ENCODE measurements around the gene DBN1.

The DBN1 gene

GRCh38 chr5:177455661-177456590, 17.5 kb downstream of the DBN1 start:
- no peak for FAIRE-seq

- no peak for FAIRE-seq
Measured at GRCh38 chr5:177455036-177455660, 18.3 kb downstream of the DBN1 start.

GRCh38 chr5:177454397-177455035, 18.9 kb downstream of the DBN1 start:
- no peak for FAIRE-seq

- no peak for FAIRE-seq
Measured at GRCh38 chr5:177453852-177454396, 19.5 kb downstream of the DBN1 start.

GRCh38 chr5:177452688-177453638, 20.5 kb downstream of the DBN1 start:
- no peak for FAIRE-seq

GRCh38 chr5:177450667-177451424, 22.6 kb downstream of the DBN1 start:
- no peak for FAIRE-seq

GRCh38 chr5:177449140-177450061, 24.0 kb downstream of the DBN1 start:
- FAIRE-seq = no peak

GRCh38 chr5:177448244-177448950, 25.0 kb downstream of the DBN1 start:
- no peak for FAIRE-seq

- FAIRE-seq = no peak
Measured at GRCh38 chr5:177447611-177448243, 25.7 kb downstream of the DBN1 start.

GRCh38 chr5:177447066-177447610, 26.3 kb downstream of the DBN1 start:
- no peak for FAIRE-seq

GRCh38 chr5:177446200-177447065, 27.0 kb downstream of the DBN1 start, which contains the start of gene PRR7:
Gene PRR7 (plus strand): TSS chr5:177446814. CDS start chr5:177455068, 8,254 bp downstream.
- FAIRE-seq = no peak

- no peak for FAIRE-seq
Measured at GRCh38 chr5:177445917-177446199, 27.6 kb downstream of the DBN1 start.

GRCh38 chr5:177445052-177445916, 28.1 kb downstream of the DBN1 start:
- FAIRE-seq = no peak

GRCh38 chr5:177444106-177445051, 29.1 kb downstream of the DBN1 start:
- no peak for FAIRE-seq
